DMS53 (cell line): ENCODE data around the gene TRAFD1.
"Not testable (repeated sequence)": the region's sequence is repeated elsewhere in the genome, so short reads cannot be mapped to it uniquely, and the experiment has no call there.

Experiments
- DNase-seq: peaks from one replicate; lab custom pipeline; 2025; lab: John Stamatoyannopoulos, UW

TRAFD1 gene

GRCh38 chr12:112116232-112117060 is 8.9 kb upstream of the TRAFD1 start:
- no peak for DNase-seq

- DNase-seq: no peak
These were observed 7.7 kb upstream of the TRAFD1 start for GRCh38 chr12:112117685-112118084.

GRCh38 chr12:112121780-112122565 is 3.4 kb upstream of the TRAFD1 start:
- DNase-seq: no peak

GRCh38 chr12:112122823-112123690 is 2.3 kb upstream of the TRAFD1 start:
- no peak for DNase-seq

GRCh38 chr12:112124918-112125249 is 476 bp upstream of the TRAFD1 start:
- no peak for DNase-seq

- peak; percentile 50 for DNase-seq
These were observed 659 bp downstream of the TRAFD1 start for GRCh38 chr12:112126000-112126438.

- DNase-seq: no peak
These were observed 1.6 kb downstream of the TRAFD1 start for GRCh38 chr12:112126911-112127310.

GRCh38 chr12:112130441-112130998 is 5.2 kb downstream of the TRAFD1 start:
- DNase-seq: no peak

GRCh38 chr12:112131686-112132085 is 6.3 kb downstream of the TRAFD1 start:
- DNase-seq: no peak

GRCh38 chr12:112133418-112133817 is 8.1 kb downstream of the TRAFD1 start:
- no peak for DNase-seq

- no peak for DNase-seq
These were observed 9.4 kb downstream of the TRAFD1 start for GRCh38 chr12:112134731-112135130.

GRCh38 chr12:112140728-112141127 is 15.4 kb downstream of the TRAFD1 start:
- no peak for DNase-seq

- DNase-seq: no peak
These were observed 20.8 kb downstream of the TRAFD1 start for GRCh38 chr12:112146123-112146522.

- DNase-seq: no peak
These were observed 22.7 kb downstream of the TRAFD1 start for GRCh38 chr12:112148031-112148513.

GRCh38 chr12:112149596-112149995 is 24.2 kb downstream of the TRAFD1 start:
- DNase-seq: peak; percentile 66

- no peak for DNase-seq
These were observed 26.6 kb downstream of the TRAFD1 start for GRCh38 chr12:112151766-112152541.

GRCh38 chr12:112153181-112153892 is 28.0 kb downstream of the TRAFD1 start:
- no peak for DNase-seq

- DNase-seq: no peak
These were observed 28.5 kb downstream of the TRAFD1 start for GRCh38 chr12:112153893-112154219.

GRCh38 chr12:112158461-112159145 is 33.2 kb downstream of the TRAFD1 start:
- DNase-seq: not testable (repeated sequence)

- no peak for DNase-seq
These were observed 33.8 kb downstream of the TRAFD1 start for GRCh38 chr12:112159146-112159541.
